ENCODE data around the gene FOXK1. TPM values are rescaled to one million over a fixed set of nuclear protein-coding genes. Genes with fewer than 3 reads are reported as not detected.

FOXK1 gene
- total RNA-seq, 6 experiments from 2014 or later: 3.8 to 8.4 (median 6.9) TPM

GRCh38 chr7:4754433-4755010 lies 72.4 kb downstream of the FOXK1 start:
- DNase-seq (no peak), ATAC-seq (no peak)
- Histone ChIP-seq H3K36me3 (peaks cover 0 to 52% (median 12%) of the 10 kb centered on the region in 4 donors), H3K4me1 (no peaks in the 10 kb centered on the region), H3K4me3 (no peak overlapping the region), H3K27me3 (no peaks in the 10 kb centered on the region), H3K27ac (no peak overlapping the region), H3K9me3 (no peaks in the 10 kb centered on the region)
- intact Hi-C loops (cut with DNase I): loop anchor here in 1 of 2 donors (5.0 to 10.0 kb wide), 2 partner anchors 72 to 140 kb away; partner anchors contain the start of gene FOXK1
- no peak for TF ChIP-seq POLR2A (IDR thresholded peaks at IDR 0.05)
- TF ChIP-seq CTCF (IDR thresholded peaks at IDR 0.05): no peak
- 94% methylated on average over 3 of the region's 36 CpGs for WGBS (ENCODE audit: insufficient coverage, low coverage, low lambda C conversion rate, missing lambda C conversion rate)

GRCh38 chr7:4755045-4755444 lies 73.0 kb downstream of the FOXK1 start:
- no peaks in the 10 kb centered on the region for H3K27me3 ChIP-seq
- H3K4me1 ChIP-seq: no peaks in the 10 kb centered on the region
- ATAC-seq: no peak
- DNase-seq: no peak
- peaks cover 0 to 56% (median 12%) of the 10 kb centered on the region in 4 donors for H3K36me3 ChIP-seq
- H3K4me3 ChIP-seq: no peak overlapping the region
- intact Hi-C loops (cut with DNase I): loop anchor here in 1 of 2 donors (10.0 kb wide), 1 partner anchor 140 kb away; no protein-coding TSS in a partner anchor
- TF ChIP-seq CTCF (IDR thresholded peaks at IDR 0.05): no peak
- no peak for TF ChIP-seq POLR2A (IDR thresholded peaks at IDR 0.05)
- 100% methylated on average over 6 of the region's 24 CpGs for WGBS (ENCODE audit: insufficient coverage, low coverage, low lambda C conversion rate, missing lambda C conversion rate)
- H3K27ac ChIP-seq: no peak overlapping the region
- no peaks in the 10 kb centered on the region for H3K9me3 ChIP-seq

GRCh38 chr7:4758111-4758510 lies 76.0 kb downstream of the FOXK1 start:
- Histone ChIP-seq H3K27ac (no peak overlapping the region), H3K4me1 (no peaks in the 10 kb centered on the region), H3K4me3 (no peak overlapping the region), H3K36me3 (peaks cover 0 to 80% (median 28%) of the 10 kb centered on the region in 4 donors), H3K9me3 (no peaks in the 10 kb centered on the region), H3K27me3 (no peaks in the 10 kb centered on the region)
- TF ChIP-seq CTCF (IDR thresholded peaks at IDR 0.05) (no peak), POLR2A (IDR thresholded peaks at IDR 0.05) (no peak)
- ATAC-seq (no peak), DNase-seq (no peak)
- 78% methylated on average over 2 of the region's 19 CpGs for WGBS (ENCODE audit: insufficient coverage, low coverage, low lambda C conversion rate, missing lambda C conversion rate)
- intact Hi-C loops (cut with DNase I): loop anchor here in 1 of 2 donors (10.0 kb wide), 1 partner anchor 143 kb away; no protein-coding TSS in a partner anchor

- no peaks in the 10 kb centered on the region for H3K9me3 ChIP-seq
- H3K27me3 ChIP-seq: no peaks in the 10 kb centered on the region
- TF ChIP-seq POLR2A (IDR thresholded peaks at IDR 0.05) (no peak), CTCF (IDR thresholded peaks at IDR 0.05) (no peak)
- H3K4me3 ChIP-seq: no peak overlapping the region
- no peaks in the 10 kb centered on the region for H3K4me1 ChIP-seq
- ATAC-seq: no peak
- intact Hi-C loops (cut with DNase I): loop anchor here in 1 of 2 donors (10.0 kb wide), 1 partner anchor 144 kb away; no protein-coding TSS in a partner anchor
- H3K36me3 ChIP-seq: peaks cover 0 to 87% (median 31%) of the 10 kb centered on the region in 4 donors
- no peak overlapping the region for H3K27ac ChIP-seq
- no peak for DNase-seq
- no CpG with 5 or more reads among the region's 29 CpGs for WGBS (ENCODE audit: insufficient coverage, low coverage, low lambda C conversion rate, missing lambda C conversion rate)
Measured at GRCh38 chr7:4758791-4759190, 76.7 kb downstream of the FOXK1 start.

All from right lobe of liver (tissue), 6 donors.